Gastroesophageal sphincter (tissue), 3 donors: ENCODE results near the gene ADCYAP1.

Experiments used
- CTCF ChIP-seq, 4 experiments: fragments of 200-600 bp in 2 of 4; fragments of 450-650 bp in 2 of 4; sonication (generic) in 1 of 4; IDR thresholded peaks; one replicate each; pipeline ENCODE4 v1.5.1; 2017 to 2019; ENCODE audit warnings: antibody characterized with exemption in 4 of 4, mild to moderate bottlenecking in 2 of 4, moderate library complexity in 2 of 4
- EP300 ChIP-seq: sonication (generic); formaldehyde crosslinking; IDR thresholded peaks from one replicate; pipeline ENCODE4 v1.6.1; 2017; ENCODE audit warnings: antibody characterized with exemption, mild to moderate bottlenecking
- POLR2A ChIP-seq, 2 donors: fragments of 450-650 bp; IDR thresholded peaks; one replicate each; pipeline ENCODE4 v1.6.1; 2017; ENCODE audit warnings: antibody characterized with exemption in 2 of 2, mild to moderate bottlenecking in 2 of 2, moderate library complexity in 1 of 2
- POLR2AphosphoS5 ChIP-seq: sonication (generic); formaldehyde crosslinking; IDR thresholded peaks from one replicate; pipeline ENCODE4 v1.6.1; 2017; ENCODE audit warnings: antibody characterized with exemption

- TF ChIP-seq POLR2AphosphoS5 (no peak), POLR2A (IDR thresholded peaks at IDR 0.05) (no peak), CTCF (IDR thresholded peaks at IDR 0.05) (no peak), EP300 (no peak)
These were observed 2.6 kb downstream of the ADCYAP1 start for GRCh38 chr18:907115-907884.
